H1 (cell line): ENCODE data around the gene CD84. TPM values are rescaled to one million over a fixed set of nuclear protein-coding genes. Genes with fewer than 3 reads are reported as not detected.

Experiments
- CTCF ChIA-PET: fragments of 300-600 bp; sonication (Branson Sonifier 250); formaldehyde crosslinking; loops from one replicate; lab custom pipeline; 2021; ENCODE audit not compliant: partially characterized antibody; lab: Charles Lee
- POLR2A ChIA-PET: fragments of 300-600 bp; sonication (Branson Sonifier 250); formaldehyde crosslinking; loops from one replicate; lab custom pipeline; 2021; ENCODE audit warnings: inconsistent platforms; ENCODE audit not compliant: partially characterized antibody; lab: Charles Lee
- DNase-seq, 2 experiments: peaks; one replicate each; pipeline versions ENCODE4 v3.0.0 to v3.0.0-alpha.2; 2010 to 2022; ENCODE audit warnings: low spot score in 2 of 2, low read depth in 1 of 2, mixed read lengths in 1 of 2
- FAIRE-seq: peaks from 2 replicates; lab custom pipeline; 2011; peaks lifted over from hg19 to GRCh38; lab: Jason Lieb, UNC
- H2AFZ ChIP-seq: 2 replicates; pipeline ENCODE4 v1.8.1; 2012; ENCODE audit warnings: low read length, inconsistent platforms
- H2AK5ac ChIP-seq: 2 replicates; pipeline ENCODE4 v1.6.1; 2013; ENCODE audit warnings: low read depth, low read length
- H2BK120ac ChIP-seq: replicated peaks from 2 replicates; pipeline ENCODE3; 2013; ENCODE audit warnings: low read depth, low read length, inconsistent platforms
- H2BK12ac ChIP-seq: 2 replicates; pipeline ENCODE4 v1.6.1; 2013; ENCODE audit warnings: low read depth, low read length
- H2BK15ac ChIP-seq: 2 replicates; pipeline ENCODE4 v1.6.1; 2013; ENCODE audit warnings: low read length
- H2BK20ac ChIP-seq: 2 replicates; pipeline ENCODE4 v1.6.1; 2013; ENCODE audit warnings: low read length
- H2BK5ac ChIP-seq: 2 replicates; pipeline ENCODE4 v1.6.1; 2013; ENCODE audit warnings: low read depth, low read length
- H3K14ac ChIP-seq: 2 replicates; pipeline ENCODE4 v1.6.1; 2013; ENCODE audit warnings: inconsistent platforms; ENCODE audit not compliant: insufficient read length
- H3K18ac ChIP-seq: 2 replicates; pipeline ENCODE4 v1.6.1; 2013; ENCODE audit warnings: low read length; ENCODE audit errors: extremely low read depth
- H3K23ac ChIP-seq: 2 replicates; pipeline ENCODE4 v1.6.1; 2013; ENCODE audit warnings: inconsistent platforms; ENCODE audit not compliant: insufficient read length
- H3K23me2 ChIP-seq: 2 replicates; pipeline ENCODE4 v1.6.1; 2013; ENCODE audit warnings: low read depth, low read length
- H3K27ac ChIP-seq: 2 replicates; pipeline ENCODE4 v1.6.1; 2011; ENCODE audit warnings: low read depth, low read length, inconsistent platforms
- H3K27me3 ChIP-seq, 4 experiments: replicated peaks in 1 of 4; 1 replicate in 1 of 4; 2 replicates in 3 of 4; pipeline versions ENCODE4 v1.6.1 to v1.8.1; 2011 to 2013; ENCODE audit warnings: low read length in 3 of 4, mild to moderate bottlenecking in 3 of 4, inconsistent platforms in 2 of 4, mixed read lengths in 2 of 4, moderate library complexity in 1 of 4; ENCODE audit not compliant: control insufficient read depth in 3 of 4, insufficient read depth in 3 of 4; ENCODE audit errors: extremely low read depth in 1 of 4
- H3K36me3 ChIP-seq, 4 experiments: 2 replicates each; pipeline versions ENCODE4 v1.6.1 to v1.8.1; 2011 to 2013; ENCODE audit warnings: mild to moderate bottlenecking in 4 of 4, low read length in 3 of 4, moderate library complexity in 2 of 4, control low read depth in 1 of 4, inconsistent platforms in 1 of 4; ENCODE audit not compliant: insufficient read depth in 4 of 4, control insufficient read depth in 2 of 4
- H3K4ac ChIP-seq: replicated peaks from 2 replicates; pipeline ENCODE3; 2013; ENCODE audit warnings: low read length, low read depth, mixed read lengths, inconsistent platforms; ENCODE audit not compliant: insufficient read length
- H3K4me1 ChIP-seq, 4 experiments: replicated peaks in 1 of 4; 1 replicate in 1 of 4; 2 replicates in 3 of 4; pipeline versions ENCODE4 v1.6.1 to v1.8.1; 2011 to 2013; ENCODE audit warnings: low read length in 3 of 4, inconsistent platforms in 2 of 4, mixed read lengths in 1 of 4; ENCODE audit not compliant: insufficient read depth in 4 of 4, control insufficient read depth in 3 of 4
- H3K4me2 ChIP-seq, 2 experiments: 2 replicates each; pipeline versions ENCODE4 v1.6.1 to v1.8.1; 2011 to 2013; ENCODE audit warnings: low read depth in 2 of 2, low read length in 2 of 2, control low read depth in 1 of 2, inconsistent platforms in 1 of 2, mild to moderate bottlenecking in 1 of 2; ENCODE audit not compliant: insufficient read depth in 1 of 2
- H3K4me3 ChIP-seq, 4 experiments: fragments of 200-600, 300-600 bp in 1 of 4; sonication (generic), shearing (Covaris generic), sonication (Bioruptor Twin) in 1 of 4; 2 replicates each; pipeline versions ENCODE4 v1.5.1 to v1.8.1; 2011 to 2016; ENCODE audit warnings: low read length in 4 of 4, low read depth in 3 of 4, control low read depth in 2 of 4, inconsistent platforms in 2 of 4, mild to moderate bottlenecking in 2 of 4, mixed read lengths in 1 of 4, moderate library complexity in 1 of 4; ENCODE audit not compliant: insufficient read depth in 2 of 4; ENCODE audit errors: extremely low read depth in 1 of 4
- H3K56ac ChIP-seq: replicated peaks from 2 replicates; pipeline ENCODE3; 2013; ENCODE audit warnings: low read depth, mild to moderate bottlenecking, mixed read lengths, low read length, inconsistent platforms; ENCODE audit not compliant: insufficient read length
- H3K79me1 ChIP-seq: 2 replicates; pipeline ENCODE4 v1.6.1; 2013; ENCODE audit warnings: low read depth, low read length, control low read depth
- H3K79me2 ChIP-seq, 2 experiments: 2 replicates each; pipeline versions ENCODE4 v1.6.1 to v1.8.1; 2012 to 2013; ENCODE audit warnings: low read length in 2 of 2, mild to moderate bottlenecking in 2 of 2, inconsistent platforms in 1 of 2; ENCODE audit not compliant: insufficient read depth in 2 of 2, control insufficient read depth in 1 of 2
- H3K9ac ChIP-seq, 4 experiments: replicated peaks in 1 of 4; 1 replicate in 1 of 4; 2 replicates in 3 of 4; pipeline versions ENCODE4 v1.6.1 to v1.8.1; 2011 to 2013; ENCODE audit warnings: low read depth in 3 of 4, low read length in 3 of 4, control low read depth in 2 of 4, mild to moderate bottlenecking in 2 of 4, moderate library complexity in 2 of 4, inconsistent platforms in 1 of 4; ENCODE audit errors: extremely low read depth in 1 of 4
- H3K9me3 ChIP-seq, 2 experiments: 2 replicates each; pipeline versions ENCODE4 v1.6.1 to v1.8.1; 2012 to 2013; ENCODE audit warnings: mild to moderate bottlenecking in 2 of 2, moderate library complexity in 2 of 2, control low read depth in 1 of 2, inconsistent platforms in 1 of 2, low read depth in 1 of 2, low read length in 1 of 2, mixed read lengths in 1 of 2; ENCODE audit not compliant: insufficient read depth in 2 of 2
- H4K20me1 ChIP-seq, 2 experiments: replicated peaks in 1 of 2; 2 replicates each; pipeline versions ENCODE3 to v1.8.1; 2011 to 2013; ENCODE audit warnings: inconsistent platforms in 2 of 2, low read length in 2 of 2, mild to moderate bottlenecking in 1 of 2; ENCODE audit not compliant: insufficient read depth in 2 of 2, control insufficient read depth in 1 of 2
- H4K5ac ChIP-seq: 2 replicates; pipeline ENCODE4 v1.6.1; 2013; ENCODE audit warnings: low read length, low read depth, mixed read lengths, inconsistent platforms; ENCODE audit not compliant: insufficient read length
- H4K8ac ChIP-seq: 2 replicates; pipeline ENCODE4 v1.8.0; 2013; ENCODE audit warnings: mild to moderate bottlenecking, moderate library complexity, low read length, inconsistent platforms; ENCODE audit not compliant: insufficient read depth; ENCODE audit errors: extremely low read depth
- H4K91ac ChIP-seq: replicated peaks from 2 replicates; pipeline ENCODE3; 2013; ENCODE audit warnings: low read length, mixed read lengths, inconsistent platforms; ENCODE audit not compliant: insufficient read length
- EGR1 ChIP-seq: IDR thresholded peaks from 2 replicates; pipeline ENCODE4 v1.6.1; 2011; ENCODE audit warnings: low read depth, low read length, borderline replicate concordance
- JUN ChIP-seq: IDR thresholded peaks from 2 replicates; pipeline ENCODE4 v1.6.1; 2011; ENCODE audit warnings: low read depth, mild to moderate bottlenecking, improper control_type of control experiment, low read length
- JUND ChIP-seq: IDR thresholded peaks from 2 replicates; pipeline ENCODE4 v1.6.1; 2011; ENCODE audit warnings: mild to moderate bottlenecking, improper control_type of control experiment, low read length
- NRF1 ChIP-seq: IDR thresholded peaks from 2 replicates; pipeline ENCODE4 v1.6.1; 2011; ENCODE audit warnings: mild to moderate bottlenecking, low read depth, low read length, improper control_type of control experiment
- POLR2AphosphoS5 ChIP-seq: IDR thresholded peaks from 2 replicates; pipeline ENCODE4 v1.6.1; 2011; ENCODE audit warnings: low read depth, low read length
- RAD21 ChIP-seq, 2 experiments: IDR thresholded peaks in 1 of 2; conservative IDR thresholded peaks in 1 of 2; 2 replicates each; pipeline ENCODE4 v1.6.1; 2011; ENCODE audit warnings: low read depth in 2 of 2, low read length in 2 of 2, improper control_type of control experiment in 1 of 2, inconsistent platforms in 1 of 2, mild to moderate bottlenecking in 1 of 2, moderate library complexity in 1 of 2
- SP4 ChIP-seq: IDR thresholded peaks from 2 replicates; pipeline ENCODE4 v1.6.1; 2012; ENCODE audit warnings: low read length, inconsistent platforms
- TAF1 ChIP-seq: IDR thresholded peaks from 2 replicates; pipeline ENCODE4 v1.6.1; 2011; ENCODE audit warnings: mild to moderate bottlenecking, low read depth, low read length
- TBP ChIP-seq: IDR thresholded peaks from 2 replicates; pipeline ENCODE4 v1.6.1; 2011; ENCODE audit warnings: low read depth, low read length, improper control_type of control experiment
- TCF12 ChIP-seq: IDR thresholded peaks from 2 replicates; pipeline ENCODE4 v1.6.1; 2011; ENCODE audit warnings: low read depth, mild to moderate bottlenecking, low read length
- WGBS, 2 experiments: shearing (Covaris generic) in 1 of 2; methylation state at CpG; one replicate each; pipeline versions ENCODE4 v1.1.6 to v1.1.7; 2013 to 2015; ENCODE audit warnings: low lambda C conversion rate in 2 of 2, mixed read lengths in 2 of 2, inconsistent platforms in 1 of 2, low coverage in 1 of 2, missing lambda C conversion rate in 1 of 2; ENCODE audit not compliant: insufficient replicate concordance in 2 of 2, insufficient coverage in 1 of 2, insufficient read length in 1 of 2; ENCODE audit errors: extremely low coverage in 1 of 2, missing lambda C conversion rate in 1 of 2; 5-methylcytosine and 5-hydroxymethylcytosine counted together
- polyA plus RNA-seq, 7 experiments: library from polyadenylated mRNA; depleted of rRNA in 3 of 7; stranded (reverse) in 5 of 7; unstranded in 2 of 7; fragments of >200 nt in 5 of 7; fragments of 200-250 nt in 2 of 7; gene quantifications; 1 replicate in 5 of 7; 2 replicates in 1 of 7; 4 replicates in 1 of 7; pipeline versions ENCODE4 v1.2.1 to v1.2.3, GENCODE V29; 2011 to 2013; ENCODE audit warnings: missing spikeins in 2 of 7, mixed read lengths in 2 of 7
- total RNA-seq: library from RNA; stranded (reverse); fragmentation: NEBNext Ultra II Directional; extraction: Animal tissue kit (Norgen Biotek cat#: 25700); gene quantifications from 2 replicates; pipeline ENCODE4 v1.2.1, GENCODE V29; 2021
- TF ChIP-seq, protein P1 (sequence below): IDR thresholded peaks from 2 replicates; pipeline ENCODE4 v1.6.1; 2012; ENCODE audit warnings: inconsistent platforms
- TF ChIP-seq, protein P2 (sequence below): IDR thresholded peaks from 2 replicates; pipeline ENCODE4 v1.6.1; 2012; ENCODE audit warnings: low read length, inconsistent platforms

Gene CD84
- total and polyA plus RNA-seq, 2 of the 8 experiments (the other 6 are each of a cell fraction or from before 2014, with no cell fraction given) = not detected

DNA sequence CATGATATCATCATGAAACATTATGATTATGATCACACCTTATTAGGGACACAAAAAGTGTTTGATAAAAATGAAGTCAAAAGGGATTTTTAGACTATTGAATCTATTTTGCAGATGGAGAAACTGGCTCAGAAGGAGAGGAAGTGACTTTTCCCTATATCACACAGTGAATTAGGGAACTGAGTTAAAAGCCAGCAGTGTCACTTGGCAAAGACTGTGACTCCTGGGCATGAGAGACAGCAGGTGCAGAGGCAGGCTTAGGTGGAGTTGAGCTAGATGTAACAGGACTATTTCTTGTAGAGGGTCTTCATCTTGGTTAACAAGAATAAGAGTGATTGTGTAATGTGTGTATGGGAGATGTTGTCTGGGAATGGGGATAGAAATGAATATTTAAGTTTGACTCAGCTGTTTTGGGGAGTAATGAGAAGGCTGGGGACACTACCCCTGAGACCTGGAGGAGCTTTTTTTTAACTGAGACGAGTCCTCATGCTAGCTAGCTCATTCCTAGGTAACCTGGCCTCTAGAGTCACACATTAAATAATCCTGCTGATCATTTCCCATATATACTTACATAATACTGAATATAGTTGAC is 1.0 kb upstream of the CD84 start:
- Histone ChIP-seq H4K91ac (no peak overlapping the region), H2BK12ac (no peak overlapping the region), H3K9me3 (no peaks in the 10 kb centered on the region), H4K8ac (no peak overlapping the region), H3K23me2 (no peaks in the 10 kb centered on the region), H3K79me2 (no peaks in the 10 kb centered on the region), H3K4me2 (no peak overlapping the region), H3K14ac (no peak overlapping the region), H3K79me1 (no peaks in the 10 kb centered on the region), H3K4ac (no peak overlapping the region), H4K20me1 (no peaks in the 10 kb centered on the region), H3K23ac (no peak overlapping the region), H3K18ac (no peak overlapping the region), H3K36me3 (no peaks in the 10 kb centered on the region), H3K27ac (no peak overlapping the region), H2BK15ac (no peak overlapping the region), H3K9ac (no peak overlapping the region), H2BK20ac (no peak overlapping the region), H4K5ac (no peak overlapping the region), H2BK5ac (no peak overlapping the region), H3K4me3 (no peak overlapping the region), H3K4me1 (no peaks in the 10 kb centered on the region), H2AK5ac (no peak overlapping the region), H3K27me3 (no peaks in the 10 kb centered on the region), H3K56ac (no peak overlapping the region), H2BK120ac (no peak overlapping the region), H2AFZ (no peak overlapping the region)
- WGBS, 2 experiments = 90% methylated on average over 1 of the region's 1 CpG; no CpG with 5 or more reads in 1 of the 2 experiments
- ChIA-PET POLR2A (no interaction called here), CTCF (interaction anchor here (0.9 kb wide), 1 partner anchor 37 kb away, joined by 3 read pairs; no protein-coding TSS in a partner anchor)
- no peak for FAIRE-seq
- DNase-seq = no peak
- TF ChIP-seq JUN (no peak), NRF1 (no peak), TAF1 (no peak), TCF12 (no peak), EGR1 (no peak), RAD21 (IDR thresholded peaks at IDR 0.05 in 1 of 2, conservative IDR thresholded peaks at IDR 0.05 in 1 of 2; ENCODE audit: low read depth in 2 of 2, low read length in 2 of 2) (no peak), JUND (no peak), SP4 (no peak), POLR2AphosphoS5 (no peak), TBP (no peak)
- TF ChIP-seq, protein P1, sequence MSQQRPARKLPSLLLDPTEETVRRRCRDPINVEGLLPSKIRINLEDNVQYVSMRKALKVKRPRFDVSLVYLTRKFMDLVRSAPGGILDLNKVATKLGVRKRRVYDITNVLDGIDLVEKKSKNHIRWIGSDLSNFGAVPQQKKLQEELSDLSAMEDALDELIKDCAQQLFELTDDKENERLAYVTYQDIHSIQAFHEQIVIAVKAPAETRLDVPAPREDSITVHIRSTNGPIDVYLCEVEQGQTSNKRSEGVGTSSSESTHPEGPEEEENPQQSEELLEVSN = no peak
- TF ChIP-seq, protein P2, sequence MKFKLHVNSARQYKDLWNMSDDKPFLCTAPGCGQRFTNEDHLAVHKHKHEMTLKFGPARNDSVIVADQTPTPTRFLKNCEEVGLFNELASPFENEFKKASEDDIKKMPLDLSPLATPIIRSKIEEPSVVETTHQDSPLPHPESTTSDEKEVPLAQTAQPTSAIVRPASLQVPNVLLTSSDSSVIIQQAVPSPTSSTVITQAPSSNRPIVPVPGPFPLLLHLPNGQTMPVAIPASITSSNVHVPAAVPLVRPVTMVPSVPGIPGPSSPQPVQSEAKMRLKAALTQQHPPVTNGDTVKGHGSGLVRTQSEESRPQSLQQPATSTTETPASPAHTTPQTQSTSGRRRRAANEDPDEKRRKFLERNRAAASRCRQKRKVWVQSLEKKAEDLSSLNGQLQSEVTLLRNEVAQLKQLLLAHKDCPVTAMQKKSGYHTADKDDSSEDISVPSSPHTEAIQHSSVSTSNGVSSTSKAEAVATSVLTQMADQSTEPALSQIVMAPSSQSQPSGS = no peak
